ENCODE data around the gene GPC6. TPM values are rescaled to one million over a fixed set of nuclear protein-coding genes. Genes with fewer than 3 reads are reported as not detected.

The GPC6 gene
- polyA plus RNA-seq, 1 donor (not counting 4 experiments of a cell fraction or from before 2014, with no cell fraction given) = 0.42 TPM

DNA sequence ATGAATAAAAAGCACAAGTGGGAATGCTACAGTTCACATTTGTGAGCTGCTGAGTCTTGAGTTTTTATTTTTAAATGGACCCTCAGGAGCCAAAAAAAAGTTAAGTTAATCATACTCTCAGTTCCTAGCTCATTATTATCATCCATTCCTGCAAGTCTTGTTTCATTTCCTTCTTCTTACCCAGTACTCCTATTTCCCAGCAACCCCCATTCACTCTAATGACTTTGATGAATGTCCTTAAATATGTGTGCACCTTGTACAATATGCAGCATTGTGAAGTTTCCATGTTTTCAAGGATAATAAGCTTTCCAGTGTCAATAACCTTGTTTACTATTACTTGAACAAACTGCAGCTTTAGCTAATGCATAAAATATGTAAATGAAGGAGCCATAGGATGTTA, 886.6 kb downstream of the GPC6 start:
- DNase-seq (ENCODE audit: low read depth, low spot score) (no peak), FAIRE-seq (no peak)
- no peak overlapping the region for H3K4me3 ChIP-seq (ENCODE audit: control insufficient read depth in 2 of 3, extremely low read depth in 1 of 3, insufficient read depth in 2 of 3, low read depth in 1 of 3, low read length in 3 of 3)
- no peaks in the 10 kb centered on the region for H3K9me1 ChIP-seq (ENCODE audit: control insufficient read depth, extremely low read depth, insufficient read depth, low read length)
- no peak overlapping the region for H3K9ac ChIP-seq (ENCODE audit: control insufficient read depth, extremely low read depth, insufficient read depth, low read length)
- H3K27ac ChIP-seq (ENCODE audit: control insufficient read depth, insufficient read depth, low read length) = no peak overlapping the region
- H3K27me3 ChIP-seq (ENCODE audit: control insufficient read depth, extremely low read depth, insufficient read depth, low read length) = no peaks in the 10 kb centered on the region
- no peak overlapping the region for H3K4me2 ChIP-seq (ENCODE audit: control insufficient read depth, extremely low read depth, insufficient read depth, low read depth, low read length)
- H3K4me1 ChIP-seq (ENCODE audit: control insufficient read depth, extremely low read depth, insufficient read depth, low read length) = no peaks in the 10 kb centered on the region
- H3K79me2 ChIP-seq (ENCODE audit: control insufficient read depth, insufficient read depth, low read length) = no peaks in the 10 kb centered on the region
- TF ChIP-seq CTCF (optimal IDR thresholded peaks at IDR 0.05 in 1 of 3, IDR thresholded peaks at IDR 0.05 in 1 of 3, conservative IDR thresholded peaks at IDR 0.05 in 1 of 3; ENCODE audit: extremely low read depth in 1 of 3, insufficient read depth in 2 of 3, low read length in 3 of 3) = no peak
- TF ChIP-seq EZH2 (IDR thresholded peaks at IDR 0.05; ENCODE audit: low read length) = no peak
- H4K20me1 ChIP-seq (ENCODE audit: control insufficient read depth, extremely low read depth, insufficient read depth, low read length) = no peaks in the 10 kb centered on the region
- H3K9me3 ChIP-seq (ENCODE audit: control insufficient read depth, low read depth, low read length) = no peaks in the 10 kb centered on the region
- no peak overlapping the region for H2AFZ ChIP-seq (ENCODE audit: control insufficient read depth, low read length)
- no peaks in the 10 kb centered on the region for H3K36me3 ChIP-seq (ENCODE audit: control insufficient read depth in 2 of 2, extremely low read depth in 1 of 2, insufficient read depth in 2 of 2, low read length in 2 of 2)
- dilution Hi-C loops (cut with MboI; ENCODE audit: extremely low pct_ligation_motif_present, low sequenced_read_pairs) = no loop called here

GRCh38 chr13:94114166-94114565, 887.6 kb downstream of the GPC6 start:
- dilution Hi-C loops (cut with MboI; ENCODE audit: extremely low pct_ligation_motif_present, low sequenced_read_pairs) = no loop called here
- Histone ChIP-seq H3K4me3 (ENCODE audit: control insufficient read depth in 2 of 3, extremely low read depth in 1 of 3, insufficient read depth in 2 of 3, low read depth in 1 of 3, low read length in 3 of 3) (no peak overlapping the region), H3K9me3 (ENCODE audit: control insufficient read depth, low read depth, low read length) (no peaks in the 10 kb centered on the region), H3K4me2 (ENCODE audit: control insufficient read depth, extremely low read depth, insufficient read depth, low read depth, low read length) (no peak overlapping the region), H4K20me1 (ENCODE audit: control insufficient read depth, extremely low read depth, insufficient read depth, low read length) (no peaks in the 10 kb centered on the region), H3K4me1 (ENCODE audit: control insufficient read depth, extremely low read depth, insufficient read depth, low read length) (no peaks in the 10 kb centered on the region), H3K36me3 (ENCODE audit: control insufficient read depth in 2 of 2, extremely low read depth in 1 of 2, insufficient read depth in 2 of 2, low read length in 2 of 2) (no peaks in the 10 kb centered on the region), H3K27ac (ENCODE audit: control insufficient read depth, insufficient read depth, low read length) (no peak overlapping the region), H2AFZ (ENCODE audit: control insufficient read depth, low read length) (no peak overlapping the region), H3K79me2 (ENCODE audit: control insufficient read depth, insufficient read depth, low read length) (no peaks in the 10 kb centered on the region), H3K27me3 (ENCODE audit: control insufficient read depth, extremely low read depth, insufficient read depth, low read length) (no peaks in the 10 kb centered on the region), H3K9me1 (ENCODE audit: control insufficient read depth, extremely low read depth, insufficient read depth, low read length) (no peaks in the 10 kb centered on the region), H3K9ac (ENCODE audit: control insufficient read depth, extremely low read depth, insufficient read depth, low read length) (no peak overlapping the region)
- FAIRE-seq = no peak
- no peak for DNase-seq (ENCODE audit: low read depth, low spot score)
- no peak for TF ChIP-seq EZH2 (IDR thresholded peaks at IDR 0.05; ENCODE audit: low read length)
- no peak for TF ChIP-seq CTCF (optimal IDR thresholded peaks at IDR 0.05 in 1 of 3, IDR thresholded peaks at IDR 0.05 in 1 of 3, conservative IDR thresholded peaks at IDR 0.05 in 1 of 3; ENCODE audit: extremely low read depth in 1 of 3, insufficient read depth in 2 of 3, low read length in 3 of 3)

Measured in keratinocyte (primary cell).